ENCODE data around the gene KCNB1.
"Not testable (repeated sequence)": the region's sequence is repeated elsewhere in the genome, so short reads cannot be mapped to it uniquely, and the experiment has no call there.

Gene KCNB1

DNA sequence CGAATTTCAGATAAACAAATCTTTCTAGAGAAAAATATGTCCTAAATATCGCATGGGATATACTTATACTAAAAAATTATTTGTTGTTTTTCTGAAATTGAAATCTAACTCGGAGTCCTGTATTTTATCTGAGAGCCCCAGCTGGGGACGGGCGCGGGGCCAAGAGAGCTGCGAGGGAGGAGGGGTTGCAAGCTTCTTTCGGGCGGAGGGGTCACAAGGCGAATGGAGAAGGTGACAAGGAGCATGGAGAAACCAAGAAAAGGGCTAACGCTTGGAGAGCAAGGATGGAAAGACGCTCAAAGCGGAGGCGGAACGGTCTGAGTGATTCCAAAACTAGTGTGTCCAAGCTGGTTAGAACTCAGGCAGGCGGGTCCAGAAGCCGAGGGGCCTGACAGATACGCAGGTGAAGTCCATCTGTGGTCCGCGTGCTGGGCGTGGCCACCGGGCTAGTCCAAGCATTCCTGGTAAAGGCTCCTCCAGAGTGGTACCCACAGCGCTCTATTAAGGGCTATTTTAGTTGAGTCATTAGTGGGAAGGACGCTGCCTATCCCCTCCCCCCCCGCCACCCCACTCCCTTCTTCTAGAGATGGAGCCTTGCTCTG, 163.2 kb downstream of the KCNB1 start:
- no peak for DNase-seq (ENCODE audit: low read depth)

DNA sequence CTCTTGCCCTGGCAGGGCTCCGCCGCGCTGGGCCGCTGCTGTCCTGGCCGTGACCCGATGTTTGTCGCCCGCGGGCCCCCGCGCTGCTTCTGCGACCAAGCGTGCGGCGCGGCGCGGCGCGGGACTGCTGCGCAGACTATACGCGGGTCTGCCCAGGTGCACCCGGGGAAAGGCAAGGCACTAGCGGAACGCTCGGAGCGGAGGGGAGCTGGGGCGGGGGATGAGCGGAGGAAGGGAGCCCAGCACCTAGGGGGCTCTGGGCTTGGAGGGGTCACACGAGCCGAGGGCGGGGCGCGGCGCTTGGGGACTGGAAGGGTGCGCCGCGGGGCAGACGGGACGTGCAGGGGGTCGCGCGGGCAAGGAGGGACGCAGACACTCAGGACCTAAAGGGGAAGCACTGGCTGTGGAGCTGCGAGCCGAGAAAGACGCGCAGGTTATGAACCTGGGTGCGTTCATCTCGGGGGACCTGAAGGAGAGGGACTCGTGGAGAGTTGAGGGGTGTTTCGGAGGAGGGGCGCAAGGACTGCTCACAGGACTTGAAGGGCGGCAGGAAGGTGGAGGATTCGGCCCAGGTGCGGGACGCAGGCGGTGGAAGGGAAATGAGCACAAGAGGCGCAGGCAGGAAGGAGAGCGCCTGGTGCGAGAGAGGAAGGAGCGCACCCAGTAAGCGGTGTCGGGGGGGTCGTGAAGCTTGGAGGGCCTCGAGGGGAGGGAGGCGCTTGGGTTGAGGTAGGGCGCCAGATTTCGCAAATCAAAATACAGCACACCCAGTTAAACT, 163.8 kb downstream of the KCNB1 start:
- DNase-seq (ENCODE audit: low read depth), result no peak

DNA sequence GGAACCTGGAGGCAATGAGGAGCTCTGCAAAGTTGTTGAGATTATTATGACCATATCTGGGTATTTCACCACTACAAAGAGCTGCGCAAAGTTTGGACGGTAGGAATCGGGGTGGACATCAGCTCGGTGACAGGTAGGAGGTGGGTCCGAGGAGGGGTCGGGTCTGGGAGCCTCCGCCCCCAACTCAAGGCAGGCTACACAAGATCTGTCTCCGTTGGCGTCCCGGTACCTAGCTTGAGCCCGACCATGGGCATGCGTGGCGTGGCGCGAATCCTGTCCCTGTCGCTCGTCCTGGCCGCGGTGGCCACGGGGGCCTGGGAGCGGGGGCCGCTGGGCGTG, 164.4 kb downstream of the KCNB1 start:
- DNase-seq (ENCODE audit: low read depth), result no peak

DNA sequence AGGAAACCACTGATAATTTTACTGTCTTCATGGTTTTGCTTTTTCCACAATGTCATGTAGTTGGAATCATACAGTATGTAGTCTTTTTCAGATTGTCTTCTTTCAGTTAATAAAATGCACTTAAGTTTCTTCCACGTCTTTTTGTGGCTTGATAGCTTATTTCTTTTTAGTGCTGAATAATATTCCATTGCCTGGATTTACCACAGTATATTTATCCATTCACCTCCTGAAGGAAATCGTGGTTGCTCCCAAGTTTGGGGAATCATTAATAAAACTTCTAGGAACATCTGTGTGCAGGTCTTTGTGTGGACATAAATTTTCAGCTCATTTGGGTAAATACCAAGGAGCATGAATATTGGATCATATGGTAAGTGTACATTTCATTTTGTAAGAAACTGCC, 165.8 kb downstream of the KCNB1 start:
- no peak for DNase-seq (ENCODE audit: low read depth)

DNA sequence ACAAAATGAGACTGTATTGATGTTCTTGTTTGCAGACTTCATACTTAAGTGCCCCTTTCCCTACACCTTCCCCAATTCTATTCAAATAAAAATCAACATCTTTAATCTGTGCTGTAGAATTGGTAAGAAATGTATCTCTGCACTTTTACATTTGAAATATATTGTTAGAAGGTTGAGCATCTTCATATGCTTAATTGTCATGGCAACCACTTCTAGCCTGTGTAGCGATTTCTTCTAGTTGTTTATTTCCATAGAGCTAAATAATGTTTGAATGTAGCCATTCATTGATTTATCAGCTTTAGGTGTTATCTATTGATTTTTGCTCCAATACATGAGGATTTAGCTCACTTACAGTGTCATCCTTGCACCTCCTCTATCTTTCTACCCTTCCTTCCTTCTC, 166.9 kb downstream of the KCNB1 start:
- no peak for DNase-seq (ENCODE audit: low read depth)

DNA sequence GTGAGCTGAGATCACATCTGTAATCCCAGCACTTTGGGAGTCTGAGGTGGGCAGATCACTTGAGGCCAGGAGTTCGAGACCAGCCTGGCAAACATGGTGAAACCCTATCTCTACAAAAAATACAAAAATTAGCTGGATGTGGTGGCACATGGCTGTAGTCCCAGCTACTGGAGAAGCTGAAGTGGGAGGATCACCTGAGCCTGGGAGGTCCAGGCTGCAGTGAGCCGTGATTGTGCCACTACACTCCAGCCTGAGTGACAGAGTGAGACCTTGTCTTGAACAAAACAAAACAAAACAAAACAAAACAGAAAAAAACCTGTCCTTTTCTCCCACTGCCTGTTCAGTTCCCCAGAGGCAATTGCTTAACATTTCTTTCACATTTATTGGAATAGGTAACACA, 168.4 kb downstream of the KCNB1 start:
- DNase-seq (ENCODE audit: low read depth), result not testable (repeated sequence)

All from activated T-cell treated with anti-CD3 and anti-CD28 coated beads for 24 hours (primary cell).